HG03025 (cell line): ENCODE results near the gene SPAG9.
"Not testable (repeated sequence)": the region's sequence is repeated elsewhere in the genome, so short reads cannot be mapped to it uniquely, and the experiment has no call there.

Experiments
- ATAC-seq: cut with Tn5 transposase; IDR thresholded peaks from one replicate; pipeline ENCODE4 v1.9.1; 2021; ENCODE audit warnings: mild to moderate bottlenecking, moderate library complexity; ENCODE audit not compliant: unreplicated experiment, low FRiP score

The SPAG9 gene

DNA sequence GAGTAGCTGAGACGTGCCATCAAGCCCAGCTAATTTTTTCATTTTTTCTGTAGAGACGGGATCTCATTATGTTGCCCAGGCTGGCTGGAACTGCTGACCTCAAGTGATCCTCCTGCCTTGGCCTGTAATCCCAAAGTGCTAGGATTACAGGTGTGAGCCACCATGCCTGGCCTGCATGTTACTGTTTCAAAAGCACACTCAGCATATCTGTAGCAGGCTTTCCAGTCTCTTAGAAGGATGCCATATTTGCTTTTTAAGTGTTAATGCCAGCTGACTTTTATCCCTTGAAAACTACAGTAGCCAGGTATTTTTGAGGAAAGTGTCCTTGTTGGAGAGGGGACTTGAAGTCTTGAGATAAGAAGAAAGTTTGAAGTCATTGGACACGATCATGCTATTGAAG, 15.3 kb upstream of the SPAG9 start:
- no peak for ATAC-seq

DNA sequence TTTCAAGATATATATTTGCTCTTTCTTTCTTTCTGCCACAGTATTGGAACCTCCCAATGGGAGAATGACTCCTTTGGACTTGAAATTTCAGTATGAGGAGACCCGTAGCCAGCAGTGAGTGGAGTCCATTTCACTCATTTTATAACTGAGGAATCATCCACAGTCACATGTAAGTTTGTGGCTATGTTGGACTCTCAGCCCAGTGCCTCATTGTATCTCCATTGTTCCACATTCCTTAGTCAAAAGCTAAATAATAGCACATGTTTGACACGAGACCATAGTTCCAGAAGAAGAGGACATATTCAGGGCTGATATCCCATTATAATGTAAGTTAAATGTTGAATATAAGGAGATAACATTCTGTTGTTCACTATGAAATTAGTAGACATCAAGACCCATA, 12.7 kb upstream of the SPAG9 start:
- no peak for ATAC-seq

- ATAC-seq, result no peak
Measured at GRCh38 chr17:51132964-51133319, 12.3 kb upstream of the SPAG9 start.

DNA sequence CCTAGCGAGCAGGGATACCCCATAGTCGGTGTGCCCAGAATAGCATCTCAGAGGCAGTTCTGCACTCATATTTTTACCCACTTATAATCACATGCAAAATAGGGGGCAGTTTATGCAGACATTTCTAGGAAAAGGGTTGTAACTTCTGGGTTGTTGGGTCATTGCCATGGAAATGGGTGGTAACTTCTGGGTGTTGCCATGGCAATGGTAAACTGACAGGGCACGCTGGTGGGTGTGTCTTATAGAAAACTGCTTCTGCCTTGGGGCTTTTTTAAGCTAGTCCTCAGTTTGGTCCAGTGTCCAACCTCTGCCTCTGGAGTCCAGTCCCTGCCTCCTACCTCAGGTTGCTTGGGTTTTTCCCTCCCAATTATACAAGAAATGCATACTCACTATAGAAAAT, 7.4 kb upstream of the SPAG9 start:
- no peak for ATAC-seq

GRCh38 chr17:51124640-51125503, 4.2 kb upstream of the SPAG9 start:
- no peak for ATAC-seq

DNA sequence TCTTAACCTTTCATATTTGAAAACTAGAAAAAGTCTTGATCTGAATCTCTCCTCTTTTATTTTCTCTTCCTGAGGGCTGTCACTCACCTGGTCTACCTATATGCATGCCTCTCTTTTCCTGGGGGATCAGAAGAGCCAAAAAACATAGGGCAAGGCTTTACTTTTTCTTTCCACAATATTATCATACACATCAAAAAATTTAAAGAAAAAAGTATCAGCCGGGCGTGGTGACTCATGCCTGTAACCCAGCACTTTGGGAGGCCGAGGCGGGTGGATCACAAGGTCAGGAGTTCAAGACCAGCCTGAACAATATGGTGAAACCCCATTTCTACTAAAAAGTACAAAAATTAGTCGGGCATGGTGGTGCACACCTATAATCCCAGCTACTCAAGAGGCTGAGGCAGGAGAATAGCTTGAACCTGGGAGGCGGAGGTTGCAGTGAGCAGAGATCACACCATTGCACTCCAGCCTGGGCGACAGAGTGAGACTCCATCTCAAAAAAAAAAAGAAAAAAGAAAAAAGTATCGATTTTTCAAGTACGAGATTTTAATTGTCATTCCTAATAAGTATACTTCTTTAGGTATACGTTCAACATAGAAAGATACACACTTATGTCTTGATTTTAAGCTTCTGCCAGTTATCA, 1.9 kb upstream of the SPAG9 start:
- not testable (repeated sequence) for ATAC-seq

- ATAC-seq, result peak; percentile 26
Measured at GRCh38 chr17:51121620-51122472, 1.2 kb upstream of the SPAG9 start.

DNA sequence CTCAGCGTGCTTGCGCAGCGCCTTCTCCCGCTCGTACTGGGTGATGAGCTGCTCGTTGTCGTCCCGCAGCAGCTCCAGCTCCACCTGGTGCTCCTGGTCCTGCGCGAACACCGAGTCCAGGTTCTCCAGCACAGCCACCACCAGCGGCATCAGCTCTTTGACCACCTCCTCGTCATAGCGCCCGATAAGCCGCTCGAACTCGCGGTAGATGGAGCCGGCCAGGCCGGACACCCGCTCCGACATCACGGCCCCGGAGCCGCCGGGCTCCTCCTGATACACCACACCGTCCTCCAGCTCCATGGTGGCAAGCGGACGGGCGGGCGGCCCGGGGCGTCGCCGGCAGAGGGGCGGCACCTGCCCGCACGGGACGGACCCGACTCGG, 320 bp downstream of the SPAG9 start:
- ATAC-seq, result peak; percentile 23

DNA sequence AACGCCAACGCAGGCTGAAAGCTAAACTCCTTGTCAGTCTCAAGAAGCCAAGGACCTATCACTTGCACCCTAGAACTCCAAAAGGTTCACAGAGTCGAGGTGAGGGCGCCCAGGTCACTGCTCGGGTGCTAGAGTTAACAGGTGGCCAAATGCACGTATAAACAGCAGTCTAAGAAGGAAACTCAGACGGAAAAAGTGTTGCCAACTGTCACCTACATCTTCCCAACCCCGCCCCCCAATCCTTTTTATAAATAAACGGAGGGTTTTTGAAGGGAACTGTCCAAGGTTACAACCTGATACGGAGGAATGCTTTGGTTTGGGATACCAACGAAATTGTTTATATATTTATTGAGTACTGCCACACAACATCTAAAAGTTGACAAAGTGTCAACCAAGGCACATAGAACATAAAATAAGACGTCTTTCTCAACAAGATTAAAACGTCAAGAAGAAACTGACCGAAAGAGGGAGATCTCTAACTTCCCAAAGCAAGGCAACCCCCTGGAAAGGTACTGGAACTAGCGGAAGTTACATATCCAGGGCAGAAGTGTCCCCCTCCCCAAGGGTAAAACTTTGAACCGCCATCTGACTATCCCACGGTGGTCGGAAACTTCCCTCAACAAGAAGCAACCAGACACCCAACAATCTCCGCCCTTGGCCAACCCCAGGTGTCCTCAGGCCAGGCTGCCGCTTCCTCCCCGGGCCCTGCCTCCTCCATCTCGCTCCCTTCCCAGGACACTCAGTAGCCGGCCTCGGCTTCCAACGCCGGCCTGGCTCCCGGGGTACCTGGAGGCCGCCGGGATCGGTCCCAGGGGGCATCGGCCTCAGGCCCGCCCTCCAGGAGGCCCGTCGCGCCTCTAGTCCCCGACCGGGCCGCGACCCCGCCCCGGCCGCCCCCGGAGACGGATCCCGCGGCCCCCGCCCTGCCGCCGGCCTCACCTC, 982 bp downstream of the SPAG9 start:
- ATAC-seq, result peak; percentile 20

- ATAC-seq, result no peak
Measured at GRCh38 chr17:51118330-51119195, 2.1 kb downstream of the SPAG9 start.

DNA sequence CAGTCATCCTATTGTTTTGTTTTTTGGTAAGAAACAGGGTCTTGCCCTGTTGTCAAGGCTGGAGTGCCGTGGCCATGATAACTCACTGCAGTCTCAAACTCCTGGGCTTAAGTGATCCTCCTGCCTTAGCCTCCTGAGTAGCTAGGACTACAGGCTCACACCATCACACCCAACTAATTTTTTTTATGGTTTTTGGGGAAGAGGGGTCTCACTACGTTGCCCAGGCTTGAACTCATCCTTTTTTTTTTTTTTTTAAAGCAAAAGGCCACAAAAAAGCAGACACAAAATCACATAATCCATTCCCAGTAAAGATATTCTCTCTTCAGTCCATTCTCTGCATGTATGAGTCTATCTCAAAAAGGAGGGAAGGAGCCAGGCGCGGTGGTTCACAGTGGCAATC, 5.5 kb downstream of the SPAG9 start:
- ATAC-seq, result no peak

- ATAC-seq, result not testable (repeated sequence)
Measured at GRCh38 chr17:51112303-51113222, 8.1 kb downstream of the SPAG9 start.

DNA sequence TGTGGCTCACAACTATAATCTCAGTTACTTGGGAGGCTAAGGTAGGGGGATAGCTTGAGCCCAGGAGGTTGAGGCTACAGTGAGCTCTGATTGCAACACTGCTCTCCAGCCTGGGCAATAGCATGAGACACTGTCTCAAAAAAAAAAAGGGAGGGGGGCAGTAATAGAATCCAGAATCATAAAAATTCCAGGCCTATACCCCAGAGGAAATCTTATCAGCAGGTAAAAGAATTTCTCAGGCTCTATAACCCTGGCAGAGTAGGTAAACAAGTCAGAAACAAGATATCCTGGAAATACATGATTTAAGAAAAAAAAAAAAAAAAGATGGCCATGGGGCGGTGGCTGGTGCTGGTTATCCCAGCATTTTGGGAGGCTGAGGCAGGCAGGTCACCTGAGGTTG, 12.9 kb downstream of the SPAG9 start:
- no peak for ATAC-seq

DNA sequence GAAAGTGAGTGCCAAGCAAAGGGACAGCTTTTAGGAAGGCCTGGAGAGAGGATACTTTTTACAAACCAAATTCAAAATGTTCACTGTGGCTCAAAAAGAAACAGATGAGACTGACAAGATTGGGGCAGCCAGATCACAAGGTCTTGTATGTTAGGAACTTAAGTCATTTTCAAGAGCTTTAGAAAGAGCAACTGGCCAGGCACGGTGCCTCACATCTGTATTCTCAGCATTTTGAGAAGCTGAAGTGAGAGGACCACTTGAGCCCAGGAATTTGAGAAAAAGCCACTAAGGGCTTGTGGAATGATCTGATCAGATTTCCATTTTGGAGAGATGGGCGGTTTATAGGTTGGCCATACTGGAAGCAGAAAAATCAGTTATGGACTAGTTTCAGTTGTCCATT, 17.2 kb downstream of the SPAG9 start:
- no peak for ATAC-seq

- no peak for ATAC-seq
Measured at GRCh38 chr17:51103050-51103449, 17.6 kb downstream of the SPAG9 start.

DNA sequence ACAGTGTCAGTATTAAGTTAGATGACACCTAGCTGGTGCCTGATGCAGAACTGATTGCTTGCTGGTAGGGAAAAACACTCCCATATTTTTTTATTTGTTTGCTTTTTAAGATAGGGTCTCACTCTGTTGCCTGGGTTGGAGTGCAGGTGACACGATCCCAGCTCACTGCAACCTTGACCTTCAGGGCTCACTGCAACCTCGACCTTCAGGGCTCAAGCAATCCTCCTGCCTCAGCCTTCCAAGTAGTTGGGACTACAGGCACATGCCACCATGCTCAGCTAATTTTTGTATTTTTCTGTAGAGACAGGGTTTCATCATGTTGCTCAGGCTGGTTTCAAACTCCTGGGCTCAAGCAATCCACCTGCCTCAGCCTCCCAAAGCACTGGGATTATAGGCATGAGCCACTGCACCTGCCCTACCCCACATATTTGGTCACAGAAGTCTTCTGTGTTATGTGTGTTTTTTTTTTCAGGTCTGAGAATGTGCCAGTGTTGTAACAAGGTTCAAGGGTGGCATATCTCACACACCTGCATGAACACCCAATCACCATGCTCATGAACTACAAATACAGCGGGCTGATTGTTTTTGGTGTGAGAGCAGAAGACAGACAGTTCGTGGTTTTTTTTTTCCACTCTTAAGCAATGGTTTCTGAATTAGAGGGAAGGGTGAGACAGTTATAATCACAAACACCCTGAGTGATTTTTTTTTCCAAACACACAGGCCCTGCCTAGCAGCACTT, 22.8 kb downstream of the SPAG9 start:
- ATAC-seq, result no peak

DNA sequence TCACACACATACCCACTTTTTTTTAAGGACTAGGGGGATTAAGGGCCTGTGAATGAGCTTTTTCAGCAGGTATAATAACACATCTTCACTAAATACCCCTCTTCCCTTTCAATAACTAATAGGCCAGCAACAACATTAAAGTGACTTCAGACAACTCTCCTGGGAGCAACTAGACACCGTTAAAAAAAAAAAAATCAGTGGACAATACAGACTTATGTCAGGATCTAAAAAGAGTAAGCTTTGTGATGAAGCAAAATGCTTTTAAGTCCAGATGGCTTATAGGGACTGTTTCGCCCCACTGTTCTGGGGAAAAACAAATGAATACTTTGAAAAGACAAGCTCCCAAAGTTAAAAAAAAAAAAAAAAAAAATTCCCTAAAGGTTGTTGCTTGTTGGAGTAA, 29.0 kb downstream of the SPAG9 start:
- ATAC-seq, result no peak

DNA sequence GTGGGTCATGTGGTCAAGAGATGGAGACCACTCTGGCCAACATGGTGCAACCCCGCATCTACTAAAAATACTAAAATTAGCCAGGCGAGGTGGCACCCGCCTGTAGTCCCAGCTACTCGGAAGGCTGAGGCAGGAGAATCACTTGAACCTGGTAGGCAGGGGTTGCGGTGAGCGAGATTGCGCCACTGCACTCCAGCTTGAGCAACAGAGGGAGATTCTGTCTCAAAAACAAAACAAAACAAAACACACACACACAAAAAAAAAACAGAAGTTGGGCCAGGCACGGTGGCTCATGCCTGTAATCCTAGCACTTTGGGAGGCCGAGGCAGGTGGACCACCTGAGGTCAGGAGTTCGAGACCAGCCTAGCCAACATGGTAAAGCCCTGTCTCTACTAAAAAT, 31.8 kb downstream of the SPAG9 start:
- ATAC-seq, result not testable (repeated sequence)
